MM.1S (cell line): ENCODE data around the gene MEGF9.

Source experiments
- DNase-seq: peaks from one replicate; pipeline ENCODE4 v3.0.0-alpha.2; 2015
- H2AFZ ChIP-seq: fragments of 300-600 bp; sonication (generic); 2 replicates; pipeline ENCODE4 v1.6.0; 2016; ENCODE audit warnings: antibody characterized with exemption, low read length
- H3F3A ChIP-seq: fragments of 300-600 bp; sonication (generic); 2 replicates; pipeline ENCODE4 v1.6.1; 2016; ENCODE audit warnings: mild to moderate bottlenecking, antibody characterized with exemption, low read length, moderate library complexity, mixed read lengths; ENCODE audit not compliant: insufficient read depth
- H3K27ac ChIP-seq: fragments of 300-600 bp; sonication (generic); 2 replicates; pipeline ENCODE4 v1.5.1; 2016; ENCODE audit warnings: mild to moderate bottlenecking, low read length
- H3K27me3 ChIP-seq: fragments of 300-600 bp; sonication (generic); replicated peaks from 2 replicates; pipeline ENCODE4 v1.6.0; 2016; ENCODE audit warnings: low read length; ENCODE audit not compliant: insufficient read depth
- H3K36me3 ChIP-seq: fragments of 300-600 bp; sonication (generic); replicated peaks from 2 replicates; pipeline ENCODE4 v1.6.1; 2016; ENCODE audit warnings: mild to moderate bottlenecking, low read length, mixed read lengths; ENCODE audit not compliant: insufficient read depth
- H3K4me1 ChIP-seq: fragments of 300-600 bp; sonication (generic); 2 replicates; pipeline ENCODE4 v1.6.1; 2016; ENCODE audit warnings: low read length, mixed read lengths
- H3K4me2 ChIP-seq: fragments of 300-600 bp; sonication (generic); 2 replicates; pipeline ENCODE4 v1.6.0; 2016; ENCODE audit warnings: low read depth, low read length
- H3K4me3 ChIP-seq: fragments of 300-600 bp; sonication (generic); 2 replicates; pipeline ENCODE4 v1.5.1; 2016; ENCODE audit warnings: low read length, mixed read lengths
- H3K79me2 ChIP-seq: fragments of 300-600 bp; sonication (generic); 2 replicates; pipeline ENCODE4 v1.6.1; 2016; ENCODE audit warnings: mixed run types, low read length, mixed read lengths
- H3K9ac ChIP-seq: fragments of 300-600 bp; sonication (generic); 2 replicates; pipeline ENCODE4 v1.6.1; 2016; ENCODE audit warnings: low read length, mixed read lengths
- H3K9me2 ChIP-seq: fragments of 300-600 bp; sonication (generic); replicated peaks from 2 replicates; pipeline ENCODE4 v1.6.1; 2016; ENCODE audit warnings: mild to moderate bottlenecking, low read length, mixed read lengths; ENCODE audit not compliant: insufficient read depth
- H3K9me3 ChIP-seq: fragments of 300-600 bp; sonication (generic); replicated peaks from 2 replicates; pipeline ENCODE4 v1.6.1; 2016; ENCODE audit warnings: mild to moderate bottlenecking, low read length, mixed read lengths; ENCODE audit not compliant: insufficient read depth
- H4K20me1 ChIP-seq: fragments of 300-600 bp; sonication (generic); 2 replicates; pipeline ENCODE4 v1.6.1; 2016; ENCODE audit warnings: mild to moderate bottlenecking, low read length, moderate library complexity, mixed read lengths; ENCODE audit not compliant: insufficient read depth
- EZH2 ChIP-seq: fragments of 300-600 bp; sonication (generic); optimal IDR thresholded peaks from 2 replicates; pipeline ENCODE3; 2017; ENCODE audit warnings: low read depth, mild to moderate bottlenecking, antibody characterized with exemption, low read length, mixed read lengths
- EZH2phosphoT487 ChIP-seq: fragments of 300-600 bp; sonication (generic); IDR thresholded peaks from 2 replicates; pipeline ENCODE4 v1.6.1; 2018; ENCODE audit warnings: antibody characterized with exemption, low read length
- TF ChIP-seq, protein P1 (sequence below): fragments of 300-600 bp; sonication (generic); IDR thresholded peaks from 2 replicates; pipeline ENCODE4 v1.5.1; 2016; ENCODE audit warnings: antibody characterized with exemption, low read length, mixed read lengths

Gene MEGF9

DNA sequence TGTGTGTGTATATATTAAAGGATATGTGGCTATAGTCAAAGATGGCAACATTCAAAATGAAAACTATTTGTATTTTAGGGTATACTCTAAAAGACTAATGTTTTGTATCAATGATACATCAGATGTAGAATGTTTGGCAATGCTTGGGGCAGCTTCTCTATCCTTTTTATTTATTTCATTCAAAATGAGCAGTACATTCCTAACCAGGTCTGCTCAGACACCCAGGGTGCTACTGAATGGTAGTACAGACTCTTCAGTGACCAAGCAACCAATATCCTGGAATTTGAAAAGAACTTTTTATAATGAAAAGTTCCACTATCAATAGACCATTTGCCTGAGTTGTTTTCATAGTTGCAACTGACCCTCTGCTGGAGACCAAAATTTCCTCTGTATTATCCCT is 23.9 kb downstream of the MEGF9 start:
- Histone ChIP-seq H3K27ac (no peak overlapping the region), H3K27me3 (no peaks in the 10 kb centered on the region), H3K4me1 (peaks cover 6% of the 10 kb centered on the region; the same call in 1 of the 2 replicates), H3F3A (0 out of 2 replicates have a peak, but pooled peaks cover 3% of the 10 kb centered on the region), H3K9me3 (no peaks in the 10 kb centered on the region), H2AFZ (no peak overlapping the region), H3K36me3 (no peaks in the 10 kb centered on the region), H3K79me2 (peaks cover 6% of the 10 kb centered on the region; the same call in 1 of the 2 replicates), H4K20me1 (no peaks in the 10 kb centered on the region), H3K4me2 (no peak overlapping the region), H3K9ac (no peak overlapping the region), H3K9me2 (no peaks in the 10 kb centered on the region), H3K4me3 (no peak overlapping the region)
- DNase-seq = no peak
- TF ChIP-seq EZH2phosphoT487 = no peak
- TF ChIP-seq, protein P1, sequence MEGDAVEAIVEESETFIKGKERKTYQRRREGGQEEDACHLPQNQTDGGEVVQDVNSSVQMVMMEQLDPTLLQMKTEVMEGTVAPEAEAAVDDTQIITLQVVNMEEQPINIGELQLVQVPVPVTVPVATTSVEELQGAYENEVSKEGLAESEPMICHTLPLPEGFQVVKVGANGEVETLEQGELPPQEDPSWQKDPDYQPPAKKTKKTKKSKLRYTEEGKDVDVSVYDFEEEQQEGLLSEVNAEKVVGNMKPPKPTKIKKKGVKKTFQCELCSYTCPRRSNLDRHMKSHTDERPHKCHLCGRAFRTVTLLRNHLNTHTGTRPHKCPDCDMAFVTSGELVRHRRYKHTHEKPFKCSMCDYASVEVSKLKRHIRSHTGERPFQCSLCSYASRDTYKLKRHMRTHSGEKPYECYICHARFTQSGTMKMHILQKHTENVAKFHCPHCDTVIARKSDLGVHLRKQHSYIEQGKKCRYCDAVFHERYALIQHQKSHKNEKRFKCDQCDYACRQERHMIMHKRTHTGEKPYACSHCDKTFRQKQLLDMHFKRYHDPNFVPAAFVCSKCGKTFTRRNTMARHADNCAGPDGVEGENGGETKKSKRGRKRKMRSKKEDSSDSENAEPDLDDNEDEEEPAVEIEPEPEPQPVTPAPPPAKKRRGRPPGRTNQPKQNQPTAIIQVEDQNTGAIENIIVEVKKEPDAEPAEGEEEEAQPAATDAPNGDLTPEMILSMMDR = no peak
- no peak for TF ChIP-seq EZH2

DNA sequence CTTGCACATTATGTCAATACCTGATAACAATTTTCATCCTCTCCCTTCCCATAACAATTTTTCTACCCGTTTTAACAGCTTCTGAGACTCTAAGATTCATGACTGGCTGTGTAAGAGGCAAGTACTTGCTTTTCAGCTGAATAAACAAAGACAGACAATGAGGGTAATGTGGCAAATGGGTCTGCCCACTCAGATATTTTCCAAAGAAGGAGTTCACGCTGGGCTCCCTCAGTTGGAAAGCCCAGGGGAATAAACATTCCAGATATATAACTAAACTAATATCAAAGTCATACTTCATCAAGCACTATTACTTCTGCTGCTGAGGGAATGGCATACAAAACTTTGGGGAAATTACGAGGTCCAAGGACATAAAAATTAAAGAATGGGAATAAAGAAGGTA is 24.4 kb downstream of the MEGF9 start:
- Histone ChIP-seq H3K36me3 (no peaks in the 10 kb centered on the region), H3F3A (0 out of 2 replicates have a peak, but pooled peaks cover under 1% of the 10 kb centered on the region), H2AFZ (no peak overlapping the region), H3K4me3 (no peak overlapping the region), H3K9me3 (no peaks in the 10 kb centered on the region), H3K79me2 (peaks cover 6% of the 10 kb centered on the region; the same call in 1 of the 2 replicates), H3K4me2 (no peak overlapping the region), H3K9ac (no peak overlapping the region), H4K20me1 (no peaks in the 10 kb centered on the region), H3K27me3 (no peaks in the 10 kb centered on the region), H3K27ac (no peak overlapping the region), H3K9me2 (no peaks in the 10 kb centered on the region), H3K4me1 (peaks cover 6% of the 10 kb centered on the region; the same call in 1 of the 2 replicates)
- DNase-seq = no peak
- no peak for TF ChIP-seq EZH2
- no peak for TF ChIP-seq EZH2phosphoT487

DNA sequence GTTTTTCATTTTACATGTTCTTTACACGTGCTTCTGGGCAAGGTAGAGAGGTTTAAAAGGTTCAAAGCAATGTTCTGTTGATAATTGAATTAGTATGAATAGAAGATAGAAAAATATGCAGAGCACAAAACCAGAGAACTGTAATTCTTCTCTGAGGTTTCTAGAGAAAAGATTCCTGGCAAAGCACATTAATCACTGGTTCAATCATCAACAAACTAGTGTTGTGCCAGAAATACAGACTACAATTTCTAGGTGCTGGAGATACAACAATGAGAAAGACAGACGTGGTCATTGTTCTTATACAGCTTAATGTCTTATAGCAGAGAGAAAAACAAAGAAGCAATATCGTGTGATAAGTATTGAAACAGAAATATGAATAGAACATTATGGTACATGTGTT is 25.5 kb downstream of the MEGF9 start:
- Histone ChIP-seq H3K36me3 (no peaks in the 10 kb centered on the region), H3K4me2 (no peak overlapping the region), H4K20me1 (no peaks in the 10 kb centered on the region), H3F3A (no peaks in the 10 kb centered on the region), H3K27ac (no peak overlapping the region), H3K4me1 (no peaks in the 10 kb centered on the region), H3K9ac (no peak overlapping the region), H3K9me2 (no peaks in the 10 kb centered on the region), H2AFZ (no peak overlapping the region), H3K9me3 (no peaks in the 10 kb centered on the region), H3K79me2 (peaks cover 6% of the 10 kb centered on the region; the same call in 1 of the 2 replicates), H3K27me3 (no peaks in the 10 kb centered on the region), H3K4me3 (no peak overlapping the region)
- TF ChIP-seq, protein P1 = no peak
- TF ChIP-seq EZH2phosphoT487 = no peak
- no peak for TF ChIP-seq EZH2
- DNase-seq = no peak

DNA sequence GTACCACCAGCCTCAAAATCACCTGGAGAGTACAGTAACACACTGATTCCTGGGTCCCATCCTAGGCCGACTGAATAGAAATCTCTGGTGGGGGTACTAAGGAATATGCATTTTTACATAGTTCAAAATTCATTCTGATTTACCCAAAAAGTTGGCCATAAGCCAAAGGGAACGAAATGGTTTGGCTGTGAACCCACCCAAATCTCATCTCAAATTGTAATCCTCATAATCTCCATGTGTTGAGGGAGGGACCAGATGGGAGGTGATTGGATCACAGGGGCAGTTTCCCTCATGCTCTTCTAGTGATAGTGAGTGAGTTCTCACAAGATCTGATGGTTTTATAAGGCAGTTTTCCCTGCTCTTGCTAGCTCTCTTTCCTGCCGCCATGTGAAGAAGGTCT is 31.1 kb downstream of the MEGF9 start:
- no peaks in the 10 kb centered on the region for H3K27me3 ChIP-seq
- H3K9ac ChIP-seq = no peak overlapping the region
- no peaks in the 10 kb centered on the region for H3K36me3 ChIP-seq
- H3K27ac ChIP-seq = no peak overlapping the region
- H3K4me3 ChIP-seq = no peak overlapping the region
- no peaks in the 10 kb centered on the region for H3F3A ChIP-seq
- no peaks in the 10 kb centered on the region for H4K20me1 ChIP-seq
- DNase-seq = no peak
- H3K9me3 ChIP-seq = no peaks in the 10 kb centered on the region
- H2AFZ ChIP-seq = no peak overlapping the region
- H3K9me2 ChIP-seq = no peaks in the 10 kb centered on the region
- no peak overlapping the region for H3K4me2 ChIP-seq
- no peaks in the 10 kb centered on the region for H3K4me1 ChIP-seq
- H3K79me2 ChIP-seq = no peaks in the 10 kb centered on the region
- no peak for TF ChIP-seq EZH2phosphoT487
